CD1c-positive myeloid dendritic cell (primary cell): Measurements from ENCODE around the gene TDRD9.
A peak's percentile ranks its signal among the peaks of the same experiment; 100 is the strongest.

ENCODE experiments used
- DNase-seq: peaks from one replicate; pipeline ENCODE4 v3.0.0-alpha.2; 2016; ENCODE audit errors: extremely low spot score

TDRD9 gene

DNA sequence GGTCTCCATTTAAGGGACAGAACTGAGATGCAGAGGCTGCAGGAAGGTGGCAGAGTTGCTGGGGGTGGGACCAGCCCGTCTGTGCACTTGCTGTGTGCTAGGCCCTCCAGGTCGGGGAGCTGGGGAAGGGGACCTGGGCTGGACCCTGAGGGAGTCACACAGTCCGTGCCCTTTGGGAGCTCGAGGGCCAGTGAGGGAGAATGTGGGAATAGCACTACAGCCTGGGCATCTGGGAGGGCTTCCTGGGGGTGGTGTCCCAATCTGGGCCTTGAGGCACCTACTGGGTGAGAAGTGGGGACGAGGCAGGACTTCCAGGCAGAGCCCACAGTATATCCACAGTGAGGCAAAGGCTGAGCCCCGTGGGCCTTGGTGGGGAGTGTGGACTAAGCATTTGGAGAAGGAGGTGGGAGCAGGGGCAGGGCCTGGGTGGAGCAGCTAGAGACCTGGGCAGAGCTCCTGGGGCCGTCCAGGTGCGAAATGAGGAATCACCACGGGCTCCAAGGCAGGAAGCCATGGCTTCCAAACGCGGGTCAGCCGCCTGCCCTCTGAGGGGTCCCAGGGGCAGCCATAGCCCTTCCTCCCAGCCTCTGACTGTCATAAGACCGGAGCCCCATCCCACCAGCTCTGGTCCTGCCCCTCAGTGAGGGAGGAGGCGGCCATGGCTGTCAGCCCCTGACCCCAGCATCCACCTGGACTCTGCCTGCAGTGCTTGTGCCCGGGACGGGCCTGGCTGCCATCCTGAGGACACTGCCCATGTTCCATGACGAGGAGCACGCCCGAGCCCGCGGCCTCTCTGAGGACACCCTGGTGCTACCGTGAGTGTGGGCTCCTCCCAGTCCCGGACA lies 163.9 kb downstream of the TDRD9 start:
- no peak for DNase-seq

- no peak for DNase-seq
Observed at GRCh38 chr14:104092931-104093365, 164.7 kb downstream of the TDRD9 start.

- no peak for DNase-seq
Observed at GRCh38 chr14:104093366-104094055, 165.3 kb downstream of the TDRD9 start.

GRCh38 chr14:104094056-104094708 lies 165.9 kb downstream of the TDRD9 start:
- no peak for DNase-seq

DNA sequence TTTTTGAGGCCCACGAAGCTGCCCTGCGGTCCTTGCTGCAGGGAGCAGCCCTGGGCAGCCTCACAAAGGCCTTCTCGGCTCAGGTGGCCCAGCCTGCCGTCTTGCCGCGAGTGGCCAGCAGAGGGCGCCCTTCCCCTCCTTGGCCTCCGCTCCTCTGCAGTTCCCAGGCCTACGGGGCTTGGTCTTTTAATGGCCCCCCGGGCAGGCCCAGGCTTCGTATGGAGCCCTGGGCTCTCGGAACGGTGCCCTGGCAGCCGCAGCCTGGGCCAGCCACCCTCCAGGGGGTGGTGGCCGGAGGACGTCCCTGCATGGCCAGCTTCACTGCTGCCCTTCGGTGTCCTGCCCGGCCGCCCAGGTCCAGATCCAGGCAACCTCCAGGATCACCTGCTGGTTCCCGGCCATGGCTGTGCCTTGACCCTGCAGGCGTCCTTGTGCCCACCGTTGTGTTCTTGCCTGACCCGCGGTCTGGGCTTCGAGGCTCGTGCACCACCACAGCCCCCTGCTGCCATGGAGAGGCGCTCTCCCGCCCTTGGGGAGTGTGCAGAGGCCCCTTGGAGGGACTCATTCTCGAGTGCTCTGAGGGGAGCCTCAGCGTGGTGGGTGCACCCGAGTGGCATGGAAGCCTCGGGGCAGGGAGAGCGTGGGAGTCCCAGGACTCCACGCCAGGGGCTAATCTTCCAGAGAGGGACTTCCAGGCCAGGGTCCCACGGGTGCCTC lies 166.6 kb downstream of the TDRD9 start:
- peak; percentile 67 for DNase-seq

GRCh38 chr14:104095426-104096310 lies 167.4 kb downstream of the TDRD9 start:
- DNase-seq = no peak

- DNase-seq = no peak
Observed at GRCh38 chr14:104096318-104096717, 168.1 kb downstream of the TDRD9 start.

DNA sequence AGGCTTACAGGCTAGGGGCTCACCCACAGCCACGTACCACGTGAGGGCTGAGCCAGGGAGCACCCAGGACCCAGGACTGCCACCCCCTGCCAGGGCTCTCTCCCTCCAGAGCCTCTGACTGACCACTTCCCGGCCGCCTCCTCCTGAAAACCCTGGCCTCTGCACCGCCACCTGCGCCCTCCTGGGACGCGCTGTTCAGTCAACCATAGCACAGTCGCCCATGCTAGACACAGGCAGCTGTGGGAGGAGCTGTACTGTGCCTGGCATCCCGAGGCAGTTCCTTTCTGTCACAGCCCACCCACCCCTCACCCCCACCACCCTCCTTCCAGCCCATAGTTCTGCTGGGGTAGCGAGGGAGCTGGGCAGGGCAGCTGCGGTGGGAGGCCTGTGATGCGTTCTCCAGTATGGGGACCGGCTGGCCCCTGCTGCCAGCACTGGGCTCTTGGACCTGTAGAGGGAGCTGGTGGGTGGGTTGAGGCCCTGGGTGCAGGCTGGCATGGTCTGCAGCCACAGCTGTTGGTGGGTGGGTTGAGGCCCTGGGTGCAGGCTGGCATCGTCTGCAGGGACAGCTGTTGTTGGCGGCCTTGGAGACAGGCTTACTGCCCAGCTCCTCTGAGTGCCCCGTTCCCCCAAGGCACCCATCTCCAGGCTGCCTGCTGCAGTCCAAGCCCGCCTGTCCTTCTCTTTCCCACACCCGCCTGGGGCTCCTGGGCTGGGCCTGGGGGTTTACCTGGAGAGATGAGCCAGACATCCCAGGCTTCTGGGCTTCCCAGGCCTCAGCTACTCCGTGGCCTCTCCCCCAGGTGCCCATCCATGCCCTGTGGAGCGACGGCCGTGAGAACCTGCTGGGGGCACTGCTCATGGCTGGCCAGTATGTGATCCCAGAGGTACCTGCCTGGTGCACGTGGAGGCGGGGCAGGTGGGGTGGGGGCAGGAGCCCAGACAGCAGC lies 168.8 kb downstream of the TDRD9 start:
- no peak for DNase-seq

GRCh38 chr14:104098272-104099095 lies 170.2 kb downstream of the TDRD9 start:
- DNase-seq = no peak

DNA sequence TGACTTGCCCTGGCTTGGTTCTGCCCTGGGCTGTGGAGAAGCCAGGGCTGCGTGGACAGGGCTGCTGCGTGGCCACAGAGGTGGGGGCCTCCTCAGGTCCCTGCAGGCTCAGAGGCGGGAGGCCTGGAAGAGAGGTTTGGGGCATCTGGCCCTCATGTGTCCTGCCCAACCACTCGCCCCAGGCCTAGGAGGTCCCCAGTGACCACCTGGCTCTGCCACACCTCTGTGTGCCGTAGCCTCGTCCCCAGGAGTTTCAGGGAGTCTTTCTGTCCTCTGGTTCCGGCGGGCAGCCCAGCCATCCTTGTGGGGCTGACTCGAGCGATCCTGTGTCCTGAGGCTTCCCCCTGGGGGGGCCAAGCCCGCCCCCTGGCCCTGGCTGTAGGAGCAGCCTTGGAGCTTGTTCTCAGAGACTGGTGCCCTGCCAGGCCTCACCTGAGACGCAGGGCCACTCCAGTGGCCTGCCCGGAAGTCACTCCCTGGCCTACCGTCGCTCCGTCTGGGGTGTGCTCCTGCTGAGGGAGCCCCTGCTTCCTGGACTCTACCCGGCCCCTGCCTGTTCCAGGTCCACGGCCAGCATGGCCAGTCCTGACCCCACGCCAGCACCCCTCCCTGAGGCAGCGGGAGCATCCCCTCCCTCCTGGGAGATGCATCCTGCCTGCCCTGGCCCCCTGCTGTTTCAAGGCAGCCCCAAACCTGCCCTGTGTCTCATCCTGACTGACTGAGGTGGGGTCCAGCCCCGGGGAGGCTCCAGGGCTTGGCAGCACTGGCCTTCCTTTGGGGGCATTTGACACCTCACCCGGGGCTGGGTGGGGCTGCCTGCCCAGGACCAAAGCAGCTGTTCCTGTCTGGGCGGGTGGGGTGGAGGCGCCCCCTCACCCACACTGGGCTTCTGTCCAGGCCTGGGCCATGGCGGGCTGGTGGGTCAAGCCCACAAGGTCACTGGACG lies 171.1 kb downstream of the TDRD9 start:
- no peak for DNase-seq

DNA sequence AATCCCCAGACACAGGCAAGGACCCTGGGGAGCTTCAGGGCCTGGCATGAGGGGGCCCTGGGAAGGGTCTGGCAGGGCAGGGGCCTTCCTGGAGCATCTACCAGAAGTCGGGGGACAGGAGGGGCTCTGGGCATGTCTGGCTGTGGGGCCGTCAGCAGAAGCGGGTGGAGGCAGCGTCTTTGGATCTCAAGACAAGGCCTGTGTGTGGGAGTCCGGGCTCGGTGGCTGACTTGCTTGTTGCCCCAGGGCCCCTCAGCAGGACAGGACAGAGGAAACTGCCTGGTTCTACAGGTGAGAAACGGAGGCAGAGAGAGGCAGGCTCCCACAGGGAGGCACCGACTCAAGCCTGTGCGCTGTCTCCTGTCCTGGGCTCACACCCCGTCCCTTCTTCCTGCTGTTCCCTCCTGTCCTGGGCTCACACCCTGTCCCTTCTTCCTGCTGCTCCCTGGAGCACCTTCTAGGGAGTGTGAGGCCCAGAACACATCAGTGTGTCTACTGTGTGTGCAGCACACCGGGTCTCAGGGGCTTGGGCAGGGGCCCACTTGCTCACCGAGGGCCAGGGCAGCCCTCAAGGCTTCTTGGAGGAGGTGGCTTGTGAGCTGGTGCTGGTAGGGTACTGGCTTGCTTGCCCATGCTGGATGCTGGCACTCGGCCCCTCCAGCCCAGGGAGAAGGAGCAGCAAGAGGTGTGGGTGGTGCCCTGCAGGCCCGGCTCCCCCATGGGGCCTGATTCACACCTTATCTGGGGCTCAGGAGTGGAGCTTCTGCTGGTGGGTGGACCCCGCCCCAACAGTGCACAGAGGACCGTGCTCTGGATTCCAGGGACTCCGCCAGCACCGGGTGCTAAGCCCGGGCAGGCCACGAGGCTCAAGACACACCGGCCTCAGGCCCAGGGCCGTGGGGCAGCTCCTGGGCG lies 172.2 kb downstream of the TDRD9 start:
- no peak for DNase-seq

GRCh38 chr14:104101086-104101621 lies 172.9 kb downstream of the TDRD9 start:
- DNase-seq = no peak

DNA sequence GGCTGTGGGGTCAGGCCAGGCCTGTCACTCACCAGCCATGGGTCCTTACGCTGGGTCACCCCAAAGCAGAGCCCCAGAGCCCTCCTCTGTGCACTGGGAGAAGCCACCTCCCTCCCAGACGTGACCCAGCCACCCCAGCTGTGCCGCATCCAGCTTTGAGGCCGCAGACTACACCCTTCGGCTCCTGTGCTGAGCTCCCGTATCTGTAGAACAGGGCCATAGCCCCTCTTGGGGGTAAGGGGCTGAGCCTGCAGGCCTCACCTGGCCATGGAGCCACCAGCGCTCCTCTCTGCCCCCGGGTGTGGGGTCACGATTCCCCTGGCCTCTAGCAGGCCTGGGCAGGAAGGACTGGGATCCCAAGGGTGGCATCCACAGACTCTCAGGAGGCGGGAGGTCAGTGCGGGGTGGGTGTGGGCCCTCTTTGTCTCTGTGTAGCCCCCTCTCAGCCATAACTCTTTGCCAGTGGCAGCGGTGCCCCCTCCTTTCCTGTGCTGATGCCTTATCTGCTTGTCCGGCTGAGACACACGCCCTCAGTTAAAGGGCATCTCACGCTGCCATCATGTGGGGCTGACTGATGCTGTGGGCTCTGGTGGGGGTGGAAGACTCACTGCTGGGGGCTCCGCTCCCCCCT lies 173.5 kb downstream of the TDRD9 start:
- DNase-seq = no peak
